GM19324 (cell line): ENCODE measurements around the gene CTNNAL1.
"Not testable (repeated sequence)": the region's sequence is repeated elsewhere in the genome, so short reads cannot be mapped to it uniquely, and the experiment has no call there.

Experiments
- ATAC-seq: cut with Tn5 transposase; IDR thresholded peaks from one replicate; pipeline ENCODE4 v1.9.1; 2021; ENCODE audit warnings: mild to moderate bottlenecking, moderate library complexity; ENCODE audit not compliant: unreplicated experiment, low FRiP score

CTNNAL1 gene

DNA sequence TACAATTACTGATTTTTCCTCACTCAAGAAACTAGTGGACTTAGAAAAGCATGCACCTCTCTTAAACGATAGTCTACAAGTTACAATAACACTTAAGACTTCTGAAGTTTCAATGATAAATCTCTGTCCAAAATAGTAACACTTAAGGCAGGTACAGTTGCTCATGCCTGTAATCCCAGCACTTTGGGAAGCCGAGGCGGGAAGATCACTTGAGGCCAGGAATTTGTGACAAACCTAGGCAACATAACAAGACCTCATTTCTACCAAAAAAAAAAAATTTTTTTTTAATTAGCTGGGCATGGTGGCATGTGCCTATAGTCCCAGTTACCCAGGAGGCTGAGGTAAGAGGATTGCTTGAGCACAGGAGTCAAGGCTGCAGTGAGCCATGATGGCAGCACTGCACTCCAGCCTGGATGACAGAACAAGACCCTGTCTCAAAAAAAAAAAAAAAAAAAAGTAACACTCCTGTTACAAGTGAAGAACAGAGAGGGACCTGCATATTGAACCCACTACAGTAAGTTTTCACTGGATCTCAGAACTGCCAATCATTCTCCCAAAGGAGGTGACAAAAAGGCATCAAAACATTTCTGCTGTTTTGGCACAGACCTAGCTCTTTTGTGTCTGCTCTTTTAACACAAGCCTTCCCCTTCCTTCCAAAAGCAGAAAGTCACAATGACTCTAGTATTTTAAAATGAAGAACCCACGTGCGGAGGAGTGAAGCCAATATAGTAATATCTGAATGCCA is 75.6 kb downstream of the CTNNAL1 start:
- ATAC-seq: no peak

- peak; percentile 89 for ATAC-seq
These were observed 78.9 kb downstream of the CTNNAL1 start, which contains the start of gene ABITRAM for GRCh38 chr9:108934323-108934893. TSS of gene ABITRAM (plus strand) at chr9:108934400. CDS start at chr9:108934487, 87 bp downstream.

GRCh38 chr9:108933718-108934322 is 79.5 kb downstream of the CTNNAL1 start, which contains the start of gene ELP1:
TSS of gene ELP1 (minus strand) at chr9:108934124. CDS start at chr9:108931146, 2,978 bp downstream.
- ATAC-seq: peak; percentile 88

DNA sequence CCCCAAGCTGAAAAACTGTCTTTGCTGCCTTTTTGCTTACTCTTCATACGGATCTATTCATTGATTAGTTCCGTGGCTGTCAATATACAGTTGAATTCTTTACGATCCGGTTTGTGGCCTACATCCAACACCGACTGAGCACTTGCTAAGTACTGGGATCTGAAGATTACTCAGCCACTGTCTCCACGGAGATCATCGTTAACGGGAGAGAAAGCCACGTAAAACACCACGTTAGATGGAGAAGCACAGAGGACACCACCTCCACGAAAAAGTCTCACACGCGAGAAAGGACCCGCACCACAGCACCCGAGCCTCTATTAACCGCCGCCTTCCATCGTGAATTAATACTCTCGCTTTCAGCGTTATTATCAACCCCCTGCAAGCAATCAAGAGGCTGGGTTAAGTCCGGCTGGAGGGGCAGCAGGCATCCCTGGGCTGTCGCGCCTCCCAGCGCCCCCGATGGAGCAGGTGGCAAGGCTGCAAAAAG is 80.0 kb downstream of the CTNNAL1 start:
- ATAC-seq: no peak

GRCh38 chr9:108928386-108928785 is 84.9 kb downstream of the CTNNAL1 start:
- no peak for ATAC-seq

DNA sequence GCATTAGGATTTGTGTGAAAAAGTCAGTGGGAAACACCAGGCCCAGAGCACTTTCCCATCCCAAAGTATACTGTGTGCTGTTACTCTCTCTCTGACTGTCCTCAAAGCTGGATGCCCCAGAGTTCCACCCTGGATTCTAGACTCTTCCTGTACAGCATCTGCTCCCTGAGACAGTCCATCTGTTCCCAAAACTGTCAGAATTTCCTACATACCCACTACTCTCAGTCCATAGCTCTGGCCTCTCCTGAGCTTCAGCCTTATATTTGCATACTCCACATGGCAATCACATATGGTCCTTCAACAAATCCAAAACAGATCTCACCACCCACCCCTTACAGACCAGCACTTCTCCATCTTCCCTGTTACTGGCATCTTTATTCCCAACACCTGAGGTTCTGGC is 88.8 kb downstream of the CTNNAL1 start:
- ATAC-seq: no peak

- no peak for ATAC-seq
These were observed 92.1 kb downstream of the CTNNAL1 start for GRCh38 chr9:108921200-108921599.

GRCh38 chr9:108920401-108920800 is 92.9 kb downstream of the CTNNAL1 start:
- not testable (repeated sequence) for ATAC-seq

DNA sequence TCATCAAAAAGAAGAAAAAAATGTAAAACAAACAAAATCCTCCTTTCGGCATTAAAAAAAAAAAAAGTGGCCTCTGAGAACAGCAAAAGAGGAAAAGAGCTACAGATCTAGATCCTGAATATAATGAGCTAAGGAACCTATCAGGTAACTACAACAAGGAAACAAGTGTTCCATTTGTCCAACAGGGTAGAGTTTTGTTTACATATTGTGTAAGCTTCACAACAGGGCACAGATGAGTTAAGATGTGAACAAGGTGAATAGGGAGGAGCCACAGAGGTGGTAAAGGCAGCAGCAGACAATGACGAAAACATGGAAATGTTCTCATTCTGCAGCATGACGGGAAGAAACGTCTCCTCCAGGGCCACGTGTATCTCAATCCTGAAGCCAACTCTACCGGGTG is 93.8 kb downstream of the CTNNAL1 start:
- ATAC-seq: no peak

GRCh38 chr9:108913391-108913790 is 99.9 kb downstream of the CTNNAL1 start:
- ATAC-seq: no peak

DNA sequence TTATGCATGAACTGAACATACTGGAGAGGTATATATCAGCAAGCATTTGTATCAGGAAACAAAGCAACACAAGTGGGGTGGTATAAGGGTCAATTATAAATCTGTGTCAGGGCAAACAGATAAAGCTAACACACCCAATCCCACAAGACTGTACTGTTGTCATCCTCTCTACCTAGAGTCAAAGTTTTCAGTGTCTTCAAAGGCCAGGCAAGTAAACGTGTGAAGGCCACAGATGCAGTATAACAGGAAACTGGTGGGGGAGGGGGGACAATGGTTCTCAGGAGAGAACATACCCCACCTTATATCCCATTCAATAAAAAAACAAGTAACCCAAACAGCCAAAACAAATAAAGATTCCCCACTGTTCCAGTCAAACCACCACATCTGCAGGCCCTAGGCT is 101.5 kb downstream of the CTNNAL1 start:
- ATAC-seq: no peak

DNA sequence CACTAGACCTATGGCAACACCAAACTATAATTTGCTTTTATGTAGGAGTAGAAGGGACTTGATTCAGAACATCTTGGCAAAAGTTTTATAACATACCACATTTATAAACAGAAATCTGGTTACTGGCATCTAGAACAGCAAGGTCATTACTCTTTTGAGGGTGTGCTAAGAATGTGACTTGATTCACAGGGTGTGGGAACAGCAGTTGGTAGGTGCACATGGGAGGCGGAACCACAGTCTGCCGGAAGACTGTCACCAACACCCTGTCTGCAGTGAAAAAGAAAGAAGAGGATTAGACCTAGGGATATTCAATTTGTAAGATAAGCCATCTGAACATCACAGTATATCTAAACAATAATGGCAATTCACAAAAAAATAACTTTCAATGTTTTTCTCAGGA is 102.4 kb downstream of the CTNNAL1 start:
- no peak for ATAC-seq

DNA sequence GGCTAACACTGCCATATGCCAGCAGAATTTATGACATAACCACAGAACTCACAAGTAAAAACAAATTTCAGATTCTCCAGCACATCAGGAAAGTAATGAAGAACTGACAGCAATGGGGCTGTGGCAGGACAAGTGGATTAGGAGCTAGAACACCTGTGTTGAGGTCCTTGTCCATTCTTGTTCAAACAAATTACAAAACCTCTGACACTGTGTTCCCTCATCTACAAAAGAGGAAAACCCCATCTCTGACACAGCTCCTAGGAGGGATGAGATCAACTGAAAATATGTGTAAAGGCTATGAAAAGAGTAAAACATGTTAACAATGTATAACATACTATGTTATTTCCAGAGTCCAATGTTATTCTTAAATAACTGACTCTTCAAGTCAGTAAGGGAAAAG is 102.9 kb downstream of the CTNNAL1 start:
- no peak for ATAC-seq

DNA sequence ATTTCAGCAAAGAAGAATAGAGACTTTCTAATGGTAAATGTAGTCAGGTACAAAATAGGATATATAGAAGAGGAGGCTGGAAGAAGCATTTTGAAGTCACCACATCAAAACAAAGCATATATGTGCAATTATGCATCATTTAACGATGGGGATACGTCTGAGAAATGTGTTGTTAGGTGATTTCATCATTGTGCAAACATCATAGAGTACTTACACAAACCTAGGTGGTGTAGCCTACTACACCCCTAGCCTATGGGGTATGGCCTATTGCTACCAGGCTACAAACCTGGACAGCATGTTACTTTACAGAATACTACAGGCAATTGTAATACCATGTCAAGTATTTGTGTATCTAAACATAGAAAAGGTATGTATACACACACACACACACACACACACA is 107.8 kb downstream of the CTNNAL1 start:
- no peak for ATAC-seq

DNA sequence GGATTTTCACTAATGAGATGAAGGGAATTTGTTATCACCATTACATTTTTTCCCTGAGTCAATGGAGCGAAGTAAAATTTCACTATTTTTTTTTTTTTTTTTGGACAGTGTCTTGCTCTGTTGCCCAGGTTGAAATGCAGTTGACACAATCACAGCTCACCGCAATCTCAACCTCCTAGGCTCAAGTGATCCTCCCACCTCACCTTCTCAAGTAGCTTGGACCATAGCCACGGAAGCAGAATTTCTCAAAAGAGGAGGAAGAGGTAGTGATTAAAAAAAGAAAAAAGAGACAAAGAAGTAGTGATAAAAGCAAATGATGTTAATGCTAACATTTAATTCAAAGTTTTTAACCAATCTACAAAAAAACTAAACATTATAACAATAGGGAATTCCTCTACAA is 109.1 kb downstream of the CTNNAL1 start:
- no peak for ATAC-seq

GRCh38 chr9:108903420-108904103 is 109.7 kb downstream of the CTNNAL1 start:
- ATAC-seq: no peak

GRCh38 chr9:108900176-108900575 is 113.1 kb downstream of the CTNNAL1 start:
- ATAC-seq: no peak

DNA sequence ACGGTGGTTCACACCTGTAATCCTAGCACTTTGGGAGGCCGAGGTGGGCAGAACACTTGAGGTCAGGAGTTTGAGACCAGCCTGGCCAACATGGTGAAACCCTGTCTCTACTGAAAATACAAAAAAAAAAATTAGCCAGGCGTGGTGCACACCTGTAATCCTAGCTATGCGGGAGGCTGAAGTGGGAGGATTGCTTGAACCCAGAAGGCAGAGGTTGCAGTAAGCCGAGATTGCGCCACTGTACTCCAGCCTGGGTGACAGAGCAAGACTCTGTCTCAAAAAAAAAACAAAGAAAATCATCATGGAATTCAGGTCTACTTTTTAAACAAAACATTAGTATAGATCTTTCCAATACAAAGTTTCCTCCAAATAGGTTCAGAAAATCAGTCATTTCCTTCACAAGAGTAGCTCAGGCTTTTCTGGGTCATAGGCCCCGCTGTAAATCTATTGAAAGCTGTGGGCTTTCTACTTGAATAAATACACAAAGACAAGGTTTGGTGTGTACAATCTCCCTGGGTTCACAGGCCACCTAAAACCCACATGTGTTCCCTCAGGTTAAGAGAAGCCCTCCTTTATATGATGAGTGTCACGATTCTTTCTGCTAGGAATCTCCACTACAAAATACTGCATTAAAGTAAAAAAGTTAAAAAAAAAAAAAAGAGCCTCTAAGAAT is 114.1 kb downstream of the CTNNAL1 start:
- ATAC-seq: not testable (repeated sequence)

GRCh38 chr9:108897324-108898096 is 115.8 kb downstream of the CTNNAL1 start:
- no peak for ATAC-seq
